Stimulated activated CD8-positive, alpha-beta memory T cell treated with anti-CD3 and anti-CD28 coated beads, Interleukin-7, amount 100 ng/mL, for 4 hours (primary cell): Measurements from ENCODE around the gene CCDC57.

Source experiments
- DNase-seq, 2 donors: peaks; one replicate each; pipeline ENCODE4 v3.0.0-alpha.2; 2020; ENCODE audit warnings: low read depth in 2 of 2

The CCDC57 gene

GRCh38 chr17:82083009-82083408, 129.6 kb downstream of the CCDC57 start:
- no peak for DNase-seq

GRCh38 chr17:82082456-82082855, 130.2 kb downstream of the CCDC57 start:
- DNase-seq: no peak

- DNase-seq: no peak
These were observed 130.7 kb downstream of the CCDC57 start for GRCh38 chr17:82081966-82082365.

- no peak for DNase-seq
These were observed 131.1 kb downstream of the CCDC57 start for GRCh38 chr17:82081546-82081945.

- no peak for DNase-seq
These were observed 131.7 kb downstream of the CCDC57 start for GRCh38 chr17:82080789-82081464.

DNA sequence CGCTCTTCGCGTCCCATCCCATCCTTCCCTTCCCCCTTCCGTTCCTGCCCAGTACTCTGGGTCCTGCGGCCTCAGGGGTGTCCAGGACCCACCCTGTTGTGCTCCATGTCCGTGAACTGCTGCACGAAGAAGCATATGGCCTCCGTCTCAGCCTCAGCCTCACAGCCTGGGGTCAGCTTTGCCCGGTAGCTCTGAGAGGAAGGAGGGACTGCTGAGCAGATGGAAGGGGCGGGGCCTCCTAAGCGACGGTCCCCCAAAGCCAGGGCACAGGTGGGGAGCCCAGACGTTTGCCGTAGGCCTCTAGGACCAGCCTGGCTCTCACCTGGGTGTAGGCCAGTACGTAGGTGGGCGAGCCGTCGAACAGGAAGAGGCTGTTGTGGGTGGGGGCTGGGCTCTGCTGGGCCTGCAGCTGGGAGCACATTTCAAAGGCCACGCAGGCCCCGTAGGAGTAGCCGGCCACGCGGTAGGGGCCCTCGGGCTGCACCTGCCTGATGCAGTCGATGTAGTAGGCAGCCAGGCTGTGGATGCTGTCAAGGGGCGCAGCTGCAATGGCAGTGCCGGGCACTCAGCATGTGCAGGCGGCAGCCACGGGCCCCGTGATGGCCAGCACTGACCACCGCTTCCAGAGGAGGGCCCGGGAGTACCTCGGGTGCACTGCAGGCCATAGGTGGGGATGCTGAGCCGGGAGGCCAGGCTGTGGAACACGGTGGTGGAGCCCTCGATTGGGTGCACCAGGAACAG, 132.4 kb downstream of the CCDC57 start:
- DNase-seq: no peak

GRCh38 chr17:82079001-82079677, 133.5 kb downstream of the CCDC57 start:
- no peak for DNase-seq

GRCh38 chr17:82078433-82078832, 134.2 kb downstream of the CCDC57 start:
- DNase-seq: no peak

DNA sequence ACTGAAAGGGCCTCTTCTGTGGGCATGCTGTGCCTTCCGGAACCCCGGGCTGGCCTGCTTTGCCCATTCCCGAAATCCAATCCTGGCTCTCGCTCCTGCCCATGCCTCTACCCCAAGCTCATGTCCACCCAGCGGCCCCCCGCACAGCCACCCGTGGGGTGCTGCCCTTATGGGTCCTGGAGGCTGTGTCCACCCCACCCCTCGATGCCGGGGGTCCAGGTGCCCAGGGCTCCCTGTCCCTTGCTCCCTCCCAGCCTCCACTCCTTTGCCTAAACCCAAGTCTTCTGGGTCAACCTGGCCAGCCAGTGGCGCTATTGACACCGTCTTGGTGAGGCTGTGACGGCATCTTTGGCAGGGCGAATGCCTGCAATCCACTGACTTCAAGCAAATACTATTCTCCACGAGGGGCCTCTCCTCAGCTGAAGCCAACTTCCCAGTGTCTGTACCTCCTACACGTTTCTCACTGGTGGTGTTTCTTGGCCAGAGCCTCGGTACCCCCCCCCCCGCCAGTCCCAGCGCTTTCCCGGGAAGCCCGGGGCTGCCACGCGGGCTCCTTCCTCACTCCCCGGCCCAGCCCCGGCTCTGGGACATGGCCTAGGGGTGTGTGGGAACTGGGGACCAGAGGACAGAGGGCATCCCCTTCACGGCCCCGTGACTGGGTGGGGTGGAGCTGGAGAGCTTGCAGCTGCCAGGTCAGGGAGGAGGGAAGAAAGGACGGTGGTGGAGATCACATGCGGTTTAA, 134.9 kb downstream of the CCDC57 start:
- DNase-seq: no peak

- DNase-seq: no peak
These were observed 135.7 kb downstream of the CCDC57 start for GRCh38 chr17:82076785-82077591.

- DNase-seq: no peak
These were observed 136.4 kb downstream of the CCDC57 start for GRCh38 chr17:82076018-82076784.

- DNase-seq: no peak
These were observed 139.2 kb downstream of the CCDC57 start for GRCh38 chr17:82073446-82073845.

DNA sequence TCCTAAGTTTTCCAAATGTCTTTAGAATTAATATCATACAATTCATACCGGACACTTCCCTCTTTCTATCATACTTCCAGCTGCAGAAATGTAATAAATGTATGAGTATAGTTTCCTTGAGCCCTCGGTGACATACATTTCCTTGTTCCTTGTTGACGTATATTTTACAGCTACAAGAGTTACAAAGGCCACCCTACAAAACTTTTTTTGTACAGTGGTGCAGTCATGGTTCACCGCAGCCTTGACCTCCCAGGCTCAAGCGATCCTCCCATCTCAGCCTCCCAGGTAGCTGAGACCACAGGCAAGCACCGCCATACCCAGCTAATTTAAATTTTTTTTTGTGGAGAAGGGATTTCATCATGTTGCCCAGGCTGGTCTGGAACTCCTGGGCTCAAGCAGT, 139.8 kb downstream of the CCDC57 start:
- no peak for DNase-seq

- DNase-seq: no peak
These were observed 142.0 kb downstream of the CCDC57 start for GRCh38 chr17:82070611-82071010.

DNA sequence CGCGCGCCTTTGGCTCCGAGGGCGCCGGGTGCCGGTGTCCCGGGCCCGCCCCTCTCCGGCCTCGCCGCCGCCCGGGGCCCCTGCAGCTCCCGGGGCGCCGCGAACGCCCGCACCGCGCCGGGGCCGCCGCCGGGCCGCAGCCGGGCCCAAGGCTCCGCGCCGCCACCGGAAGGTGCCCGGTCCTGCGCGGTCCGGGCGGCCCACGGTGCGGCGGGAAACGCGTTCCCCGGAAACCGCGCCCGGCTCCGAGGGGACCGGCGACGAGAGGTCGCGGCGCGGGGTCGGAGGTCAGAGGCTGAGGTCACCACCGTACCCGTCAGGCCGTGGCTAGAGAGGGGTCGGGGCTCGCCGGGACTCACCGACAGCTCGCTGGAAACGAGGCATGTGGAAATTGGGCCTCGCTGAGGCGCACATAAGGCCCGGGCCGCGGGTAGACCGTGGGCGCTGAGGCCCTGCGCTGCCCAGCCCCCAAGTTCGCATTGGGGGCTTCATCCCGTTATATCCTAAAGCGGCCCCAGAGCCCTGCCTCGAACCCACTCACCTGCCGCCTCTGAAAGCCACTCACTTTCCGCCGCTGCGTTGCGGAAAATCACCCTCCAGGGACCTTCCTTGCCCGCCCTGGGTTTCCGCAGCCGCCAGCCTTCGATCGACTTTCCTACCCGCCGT, 146.9 kb downstream of the CCDC57 start, which contains the start of gene DUS1L:
TSS of gene DUS1L (minus strand) at position 167 of the 666 bp plus-strand sequence. CDS start 745 bp downstream, outside the sequence.
- peak; percentile 19 to 63 for DNase-seq

DNA sequence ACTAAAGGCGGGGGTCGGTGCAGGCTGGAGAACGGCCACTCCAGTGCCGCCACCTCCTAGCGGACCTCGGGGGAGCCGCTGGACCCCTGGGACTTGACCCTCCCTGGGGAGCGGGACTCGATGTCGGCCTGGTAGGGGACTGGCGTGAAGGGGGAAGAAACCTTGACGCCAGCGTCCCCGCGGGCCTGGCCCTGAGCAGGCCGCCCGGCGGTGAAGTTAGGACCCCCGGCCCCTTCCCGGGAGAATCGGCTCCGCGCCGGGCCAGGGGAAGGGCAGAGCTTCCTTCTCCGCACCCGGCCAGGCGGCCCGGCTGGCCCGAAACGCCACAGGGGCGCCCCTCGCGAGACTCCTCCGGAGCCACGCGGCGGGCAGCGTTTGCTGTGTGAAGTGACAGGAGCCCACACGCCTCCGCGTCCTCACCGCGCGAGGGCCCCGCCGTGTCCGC, 147.4 kb downstream of the CCDC57 start:
- peak in 1 of 2 donors; percentile 25 for DNase-seq

GRCh38 chr17:82064433-82065192, 148.0 kb downstream of the CCDC57 start:
- DNase-seq: no peak

- no peak for DNase-seq
These were observed 148.9 kb downstream of the CCDC57 start for GRCh38 chr17:82063424-82064415.
